ENCODE results near the gene TADA2B. TPM values are rescaled to one million over a fixed set of nuclear protein-coding genes. Genes with fewer than 3 reads are reported as not detected.

Gene TADA2B
- total RNA-seq, 4 donors from 2014 or later, result 13.3 to 27.3 (median 16.5) TPM

DNA sequence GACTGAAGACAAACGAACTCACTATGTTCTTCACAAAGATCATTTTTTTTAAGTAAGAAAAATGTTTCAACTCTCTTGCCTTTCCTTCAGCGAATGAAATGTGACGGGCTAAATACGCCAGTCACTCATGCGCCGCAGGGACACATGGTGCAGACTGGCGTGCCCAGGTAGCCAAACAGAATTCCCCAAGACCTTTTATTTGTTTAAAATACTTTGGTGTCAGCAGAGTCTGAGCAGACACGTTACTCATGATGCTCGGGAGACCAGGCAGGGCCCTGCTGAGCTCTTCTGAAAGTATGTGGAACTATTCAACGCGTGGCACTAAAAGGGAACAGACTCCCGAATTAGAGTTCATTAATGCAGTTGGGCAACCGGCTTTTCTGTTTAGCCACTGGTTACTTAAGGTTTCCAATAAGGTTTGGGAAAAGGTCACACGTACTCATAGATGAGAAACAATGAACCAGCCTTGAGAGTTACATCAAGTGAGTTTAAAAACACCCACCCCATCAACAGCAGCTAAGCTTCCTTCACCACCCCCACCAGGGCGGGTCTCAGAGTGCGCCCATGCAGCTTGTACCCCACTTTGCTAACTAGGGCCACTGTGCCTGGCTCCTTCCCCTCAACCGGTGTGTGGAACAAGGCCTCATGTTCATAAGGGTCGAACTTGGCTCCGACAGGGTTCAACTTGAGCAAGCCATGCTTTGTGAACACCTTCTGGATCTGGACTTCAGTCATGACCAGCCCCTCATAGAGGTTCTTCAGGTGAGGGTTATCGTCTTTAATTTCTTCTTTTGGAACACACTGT, 17.4 kb downstream of the TADA2B start:
- peaks cover 6 to 85% (median 20%) of the 10 kb centered on the region in 3 donors for H3K36me3 ChIP-seq

DNA sequence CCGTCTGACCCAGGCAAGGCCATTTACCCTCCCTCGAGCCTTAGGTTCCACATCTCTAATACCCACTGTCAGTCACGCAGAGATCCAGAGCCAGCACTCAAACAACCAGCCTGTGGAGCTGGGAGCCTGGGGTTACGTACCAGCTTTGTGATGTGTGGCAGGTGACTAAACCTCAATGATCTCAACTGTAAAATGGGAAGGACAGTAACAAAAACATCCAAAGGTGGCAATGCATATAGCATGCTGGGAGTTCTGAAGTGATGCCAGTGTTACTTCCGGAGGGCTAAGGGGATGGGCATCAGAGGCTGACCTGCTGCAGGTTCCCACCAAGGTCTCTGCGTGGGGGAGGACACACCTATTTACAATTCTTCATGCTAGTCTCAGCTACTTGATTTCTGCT, 18.6 kb downstream of the TADA2B start:
- no peak for DNase-seq (ENCODE audit: low spot score in 2 of 2)

More for the DNA sequence above, 17.4 kb downstream of the TADA2B start:
- Histone ChIP-seq H3K27ac (no peak overlapping the region), H3K4me3 (no peak overlapping the region), H3K27me3 (no peaks in the 10 kb centered on the region), H3K4me1 (peaks cover 0 to 8% (median 0%) of the 10 kb centered on the region in 4 donors), H3K9me3 (no peaks in the 10 kb centered on the region)
- 83 to 86% methylated on average over 20 of the region's 20 CpGs for WGBS, 2 donors
- no peak for DNase-seq (ENCODE audit: low spot score in 2 of 2)
- no peak for TF ChIP-seq EP300 (IDR thresholded peaks at IDR 0.05)
- TF ChIP-seq, protein P1, sequence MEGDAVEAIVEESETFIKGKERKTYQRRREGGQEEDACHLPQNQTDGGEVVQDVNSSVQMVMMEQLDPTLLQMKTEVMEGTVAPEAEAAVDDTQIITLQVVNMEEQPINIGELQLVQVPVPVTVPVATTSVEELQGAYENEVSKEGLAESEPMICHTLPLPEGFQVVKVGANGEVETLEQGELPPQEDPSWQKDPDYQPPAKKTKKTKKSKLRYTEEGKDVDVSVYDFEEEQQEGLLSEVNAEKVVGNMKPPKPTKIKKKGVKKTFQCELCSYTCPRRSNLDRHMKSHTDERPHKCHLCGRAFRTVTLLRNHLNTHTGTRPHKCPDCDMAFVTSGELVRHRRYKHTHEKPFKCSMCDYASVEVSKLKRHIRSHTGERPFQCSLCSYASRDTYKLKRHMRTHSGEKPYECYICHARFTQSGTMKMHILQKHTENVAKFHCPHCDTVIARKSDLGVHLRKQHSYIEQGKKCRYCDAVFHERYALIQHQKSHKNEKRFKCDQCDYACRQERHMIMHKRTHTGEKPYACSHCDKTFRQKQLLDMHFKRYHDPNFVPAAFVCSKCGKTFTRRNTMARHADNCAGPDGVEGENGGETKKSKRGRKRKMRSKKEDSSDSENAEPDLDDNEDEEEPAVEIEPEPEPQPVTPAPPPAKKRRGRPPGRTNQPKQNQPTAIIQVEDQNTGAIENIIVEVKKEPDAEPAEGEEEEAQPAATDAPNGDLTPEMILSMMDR (IDR thresholded peaks at IDR 0.05), result no peak
- no peak for TF ChIP-seq POLR2A (IDR thresholded peaks at IDR 0.05)

DNA sequence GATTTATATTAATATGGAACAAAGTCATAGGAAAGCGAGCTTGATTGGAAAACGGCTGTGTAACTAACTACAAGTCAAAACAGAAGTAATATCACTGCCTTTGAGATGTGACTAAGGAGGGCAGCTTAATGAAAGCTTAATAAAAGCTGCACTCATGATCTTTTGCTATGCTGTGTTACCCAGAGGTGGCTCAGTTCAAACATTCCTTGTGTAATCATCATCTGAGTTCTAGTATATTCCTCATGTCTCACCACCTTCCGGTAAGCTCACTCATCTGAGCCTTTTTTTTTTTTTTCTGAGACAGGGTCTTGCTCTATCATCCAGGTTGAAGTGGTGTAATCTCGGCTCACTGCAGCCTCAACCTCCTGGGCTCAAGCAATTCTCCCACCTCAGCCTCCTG, 19.6 kb downstream of the TADA2B start:
- no peak for DNase-seq (ENCODE audit: low spot score in 2 of 2)
- peaks cover 0 to 27% (median 9%) of the 10 kb centered on the region in 4 donors for H3K4me1 ChIP-seq
- H3K36me3 ChIP-seq, result peaks cover 6 to 64% (median 20%) of the 10 kb centered on the region in 3 donors
- TF ChIP-seq POLR2A (IDR thresholded peaks at IDR 0.05), result no peak
- TF ChIP-seq, protein P1 (IDR thresholded peaks at IDR 0.05), result no peak
- TF ChIP-seq EP300 (IDR thresholded peaks at IDR 0.05), result no peak
- no peaks in the 10 kb centered on the region for H3K9me3 ChIP-seq
- H3K27ac ChIP-seq, result no peak overlapping the region
- WGBS, 2 donors, result 91 to 95% methylated on average over 4 of the region's 4 CpGs
- H3K27me3 ChIP-seq, result no peaks in the 10 kb centered on the region
- H3K4me3 ChIP-seq, result no peak overlapping the region

More for the DNA sequence above, 18.6 kb downstream of the TADA2B start:
- TF ChIP-seq, protein P1 (IDR thresholded peaks at IDR 0.05), result no peak
- TF ChIP-seq POLR2A (IDR thresholded peaks at IDR 0.05), result no peak
- no peak overlapping the region for H3K27ac ChIP-seq
- WGBS, 2 donors, result 90 to 92% methylated on average over 6 of the region's 6 CpGs
- no peaks in the 10 kb centered on the region for H3K9me3 ChIP-seq
- no peaks in the 10 kb centered on the region for H3K27me3 ChIP-seq
- H3K4me3 ChIP-seq, result no peak overlapping the region
- peaks cover 6 to 72% (median 20%) of the 10 kb centered on the region in 3 donors for H3K36me3 ChIP-seq
- peaks cover 0 to 20% (median 7%) of the 10 kb centered on the region in 4 donors for H3K4me1 ChIP-seq

DNA sequence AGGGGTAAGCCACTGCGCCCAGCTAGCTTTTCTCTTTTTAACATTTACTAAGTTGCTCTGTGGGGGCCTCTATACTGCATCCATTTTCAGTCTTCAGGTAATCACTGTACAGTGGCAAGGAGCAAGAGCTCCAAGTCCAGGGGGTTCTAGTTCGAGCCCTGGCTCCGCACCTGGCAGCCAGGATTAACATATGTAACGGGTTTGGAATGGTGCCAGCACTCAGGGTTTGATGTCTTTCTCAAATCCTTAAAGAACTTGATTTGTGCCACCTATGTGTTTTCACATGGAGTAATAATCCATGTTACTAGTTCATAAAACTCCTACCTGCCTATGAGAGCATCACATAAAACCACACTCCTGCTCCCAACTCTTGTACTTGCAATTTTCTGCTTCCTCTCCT, 20.2 kb downstream of the TADA2B start:
- no peak for DNase-seq (ENCODE audit: low spot score in 2 of 2)
- peaks cover 6 to 59% (median 20%) of the 10 kb centered on the region in 3 donors for H3K36me3 ChIP-seq
- 83 to 88% methylated on average over 4 of the region's 4 CpGs for WGBS, 2 donors

More for the DNA sequence above, 20.2 kb downstream of the TADA2B start:
- Histone ChIP-seq H3K9me3 (no peaks in the 10 kb centered on the region), H3K27me3 (no peaks in the 10 kb centered on the region), H3K4me3 (no peak overlapping the region), H3K27ac (no peak overlapping the region), H3K4me1 (peaks cover 0 to 27% (median 9%) of the 10 kb centered on the region in 4 donors)
- TF ChIP-seq, protein P1 (IDR thresholded peaks at IDR 0.05), result no peak
- TF ChIP-seq POLR2A (IDR thresholded peaks at IDR 0.05) (no peak), EP300 (IDR thresholded peaks at IDR 0.05) (no peak)
